NCI-H2029 treated with DMSO at 0.1 percent for 48 hours (cell line): ENCODE data around the gene OR10H3.
A peak's percentile ranks its signal among the peaks of the same experiment; 100 is the strongest.
"Not testable (repeated sequence)": the region's sequence is repeated elsewhere in the genome, so short reads cannot be mapped to it uniquely, and the experiment has no call there.

Experiments
- DNase-seq: peaks from one replicate; lab custom pipeline; 2025; lab: John Stamatoyannopoulos, UW

OR10H3 gene, protein sequence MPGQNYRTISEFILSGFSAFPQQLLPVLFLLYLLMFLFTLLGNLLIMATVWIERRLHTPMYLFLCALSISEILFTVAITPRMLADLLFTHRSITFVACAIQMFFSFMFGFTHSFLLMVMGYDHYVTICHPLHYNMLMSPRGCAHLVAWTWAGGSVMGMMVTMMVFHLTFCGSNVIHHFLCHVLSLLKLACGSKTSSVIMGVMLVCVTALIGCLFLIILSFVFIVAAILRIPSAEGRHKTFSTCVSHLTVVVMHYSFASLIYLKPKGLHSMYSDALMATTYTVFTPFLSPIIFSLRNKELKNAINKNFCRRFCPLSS

DNA sequence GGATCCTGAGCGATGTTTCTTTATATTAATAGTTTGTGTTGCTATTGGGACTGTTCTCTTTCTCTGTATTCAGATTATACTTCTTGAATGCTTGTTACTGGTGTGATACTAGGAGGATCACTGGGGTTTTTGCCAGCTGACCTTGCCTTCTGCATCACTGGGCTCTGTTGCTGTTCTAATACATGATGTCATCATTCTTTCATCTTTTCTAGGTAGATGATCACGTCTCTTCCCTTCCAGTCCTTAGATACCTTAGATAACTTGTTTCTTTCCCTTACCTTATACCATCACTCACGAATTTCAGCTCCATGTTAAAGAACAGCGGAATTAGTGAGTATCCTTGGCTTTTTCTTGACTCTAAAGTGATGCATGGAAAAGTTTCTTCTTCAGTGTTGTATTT is at the start of gene OR10H3:
Gene OR10H3 (plus strand): TSS at position 264 of the 400 bp plus-strand sequence. CDS start 3,408 bp downstream, outside the sequence.
- no peak for DNase-seq

DNA sequence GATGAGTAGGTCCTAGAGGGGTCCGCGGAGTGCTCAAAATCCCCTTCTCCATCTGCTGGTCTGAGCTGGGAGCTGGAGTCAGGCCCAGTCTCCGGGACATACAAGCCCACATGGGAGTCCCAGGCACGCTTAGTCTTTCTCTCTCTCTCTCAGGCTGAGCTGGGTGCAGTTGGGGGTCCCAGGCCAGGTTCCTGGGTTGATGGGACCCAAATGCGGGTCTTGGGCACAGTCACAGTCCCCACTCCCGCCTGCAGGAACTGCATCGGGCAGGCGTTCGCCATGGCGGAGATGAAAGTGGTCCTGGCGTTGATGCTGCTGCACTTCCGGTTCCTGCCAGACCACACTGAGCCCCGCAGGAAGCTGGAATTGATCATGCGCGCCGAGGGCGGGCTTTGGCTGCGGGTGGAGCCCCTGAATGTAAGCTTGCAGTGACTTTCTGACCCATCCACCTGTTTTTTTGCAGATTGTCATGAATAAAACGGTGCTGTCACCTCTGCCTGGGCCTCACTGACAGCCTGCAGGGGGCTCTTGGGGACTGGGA is 41.1 kb upstream of the OR10H3 start:
- no peak for DNase-seq

DNA sequence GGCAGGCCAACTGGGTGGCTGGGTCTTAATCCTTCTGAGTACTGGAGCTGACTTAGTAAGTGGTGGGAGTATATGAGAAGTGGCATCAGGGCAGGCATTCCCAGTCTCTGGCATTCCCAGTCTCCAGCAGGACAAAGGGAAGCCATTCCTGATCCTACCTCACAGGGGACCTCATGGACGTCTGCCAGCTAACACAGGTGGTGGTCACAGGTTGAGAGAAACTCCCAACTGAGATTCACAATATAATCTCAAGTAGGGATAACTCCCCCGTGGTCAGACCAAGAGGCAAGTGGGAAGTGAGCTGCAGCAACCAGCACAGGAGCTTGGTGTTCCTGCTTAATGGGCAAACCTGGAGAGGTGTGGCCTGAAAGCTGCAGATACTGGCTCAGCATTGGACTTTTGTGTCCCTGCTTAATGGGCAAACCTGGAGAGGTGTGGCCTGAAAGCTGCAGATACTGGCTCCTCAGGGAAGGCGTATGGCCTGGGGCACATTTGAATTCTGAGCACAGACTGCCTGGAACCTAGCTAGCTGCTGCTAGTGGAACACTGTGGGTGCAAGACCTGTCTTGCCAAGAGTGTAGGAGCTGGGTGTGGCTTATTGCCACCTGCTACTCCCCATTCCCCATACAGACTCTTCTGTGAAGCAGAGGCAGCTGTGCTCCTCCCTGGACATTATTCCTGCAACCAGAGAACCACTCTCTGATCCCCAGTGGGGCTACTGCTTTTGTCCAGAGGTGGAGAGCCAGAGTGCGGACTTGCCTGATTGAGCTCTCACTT is 35.8 kb upstream of the OR10H3 start:
- DNase-seq, result peak; percentile 87

DNA sequence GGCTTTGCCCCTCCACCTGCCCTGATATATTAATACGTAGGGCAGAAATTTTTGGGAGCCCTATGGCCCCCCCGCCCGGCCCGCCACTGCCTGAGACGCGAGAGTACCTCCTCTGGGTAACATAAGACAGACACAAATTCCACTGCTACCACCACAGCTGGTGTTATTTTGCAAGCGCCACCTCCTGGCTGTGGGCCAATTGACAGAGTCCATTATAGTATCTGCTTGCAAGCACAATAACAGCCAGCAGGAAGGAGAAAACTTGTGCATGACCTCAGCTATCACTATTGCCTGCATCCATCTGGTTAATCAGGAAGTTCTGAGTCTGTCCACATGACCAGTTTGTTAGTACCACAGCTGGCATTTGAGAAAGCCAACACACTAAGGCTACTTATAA is 35.3 kb upstream of the OR10H3 start:
- DNase-seq, result peak; percentile 94

DNA sequence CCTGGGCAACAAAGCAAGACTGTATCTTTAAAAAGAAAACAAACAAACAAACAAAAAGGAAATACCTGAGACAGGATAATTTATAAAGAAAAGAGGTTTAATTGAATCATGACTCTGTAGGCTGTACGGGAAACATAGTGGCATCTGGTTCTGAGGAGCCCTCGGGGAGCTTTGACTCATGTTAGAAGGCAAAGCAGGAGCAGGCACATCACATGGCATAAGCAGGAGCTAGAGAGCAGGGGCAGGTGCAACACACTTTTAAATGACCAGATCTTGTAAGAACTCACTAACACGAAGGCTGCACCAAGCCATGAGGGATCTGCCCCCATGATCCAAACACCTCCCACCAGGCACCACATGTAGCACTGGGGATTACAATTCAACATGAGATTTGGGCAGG is 23.1 kb upstream of the OR10H3 start:
- no peak for DNase-seq

DNA sequence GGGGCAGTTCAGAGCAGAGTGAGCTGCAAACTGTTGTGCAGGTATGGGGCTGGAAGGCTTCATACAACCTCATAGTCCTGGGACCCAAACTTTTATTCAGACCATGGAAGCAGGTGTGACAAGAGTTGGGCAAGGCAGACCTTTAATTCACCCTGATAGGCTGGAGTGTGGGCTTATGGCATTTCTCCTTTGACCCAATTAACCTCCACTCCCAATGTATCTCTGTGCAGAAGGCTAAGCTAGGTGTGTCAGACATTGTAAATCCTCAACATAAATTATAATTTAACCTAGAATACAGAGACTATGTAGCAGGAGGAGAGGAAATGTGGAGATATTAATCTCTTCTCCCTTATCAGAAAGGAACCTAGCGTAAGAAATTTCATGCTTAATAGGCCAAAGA is 22.1 kb upstream of the OR10H3 start:
- DNase-seq, result no peak

DNA sequence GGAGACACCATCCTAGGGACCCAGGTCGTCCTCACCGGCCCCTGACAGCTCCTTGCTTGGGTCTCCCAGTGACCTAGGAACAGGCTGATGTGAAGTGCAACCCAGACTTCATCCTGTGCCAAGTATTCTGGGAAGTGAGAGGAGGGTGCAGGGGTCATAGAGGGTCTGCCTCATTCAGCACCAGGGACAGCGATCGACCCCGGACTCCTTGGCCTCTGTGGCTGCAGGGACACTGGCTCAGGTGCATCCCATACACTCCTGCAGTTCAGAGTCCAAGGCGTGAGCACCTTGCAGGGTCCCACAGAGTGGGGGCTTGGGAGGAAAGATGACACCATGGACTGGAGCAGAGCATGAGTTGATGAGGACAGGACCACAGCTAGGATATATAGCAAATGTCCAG is 20.0 kb upstream of the OR10H3 start:
- DNase-seq, result no peak

DNA sequence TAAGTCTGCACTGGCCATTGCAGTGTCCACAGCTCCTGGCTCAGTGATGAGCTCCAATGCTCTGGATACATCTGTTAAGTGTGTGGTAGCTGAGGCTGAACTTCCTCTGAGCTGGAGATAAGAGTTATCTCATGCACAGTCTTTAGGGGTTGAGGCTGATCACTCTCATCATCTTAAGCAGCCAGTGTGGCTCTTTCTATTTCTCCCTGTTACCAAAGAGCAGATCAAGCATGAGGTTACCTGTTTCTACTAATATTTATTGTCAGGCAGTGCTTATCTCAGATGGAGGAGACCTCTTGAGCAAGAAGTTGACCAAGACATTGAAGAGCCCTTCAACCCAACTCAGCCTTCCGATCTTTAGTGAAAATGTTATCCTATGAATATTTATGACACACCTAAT is 16.5 kb upstream of the OR10H3 start:
- no peak for DNase-seq

DNA sequence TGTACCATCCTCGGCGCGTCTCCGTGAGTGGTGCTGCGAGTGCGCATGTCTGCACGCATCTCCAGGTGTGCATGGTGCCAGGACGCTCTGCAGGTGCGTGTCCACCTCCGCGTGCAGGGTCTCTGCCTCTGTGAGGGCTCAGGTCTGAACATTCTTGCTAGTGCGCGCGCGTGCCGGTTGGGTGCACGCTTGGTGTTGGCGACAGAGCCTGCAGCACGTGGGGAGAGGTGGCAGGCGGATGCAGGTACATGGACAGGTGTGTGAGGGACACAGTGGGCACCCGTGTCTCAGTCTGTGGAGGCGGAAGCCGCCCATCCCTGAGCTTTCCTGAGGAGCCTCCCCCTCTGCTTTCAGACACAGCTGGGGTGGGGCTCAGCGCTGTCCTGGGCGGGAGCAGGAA is 14.8 kb upstream of the OR10H3 start:
- DNase-seq, result no peak

DNA sequence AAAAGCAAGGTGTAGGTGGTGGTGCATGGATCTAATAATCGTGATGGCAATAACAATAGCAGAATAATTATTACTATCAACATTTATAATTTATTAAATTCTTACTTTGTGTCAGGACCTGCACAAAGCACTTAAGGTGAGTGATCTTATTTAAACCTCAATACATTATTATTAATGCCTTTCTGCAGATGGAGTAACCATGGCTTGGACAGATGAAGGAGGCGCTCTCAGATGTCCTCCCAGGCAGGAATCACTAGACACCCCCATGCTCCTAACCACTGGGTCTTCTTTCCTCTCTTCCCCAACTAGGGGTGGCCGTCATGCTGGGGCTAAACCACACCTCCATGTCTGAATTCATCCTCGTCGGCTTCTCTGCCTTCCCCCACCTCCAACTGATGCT is 10.1 kb upstream of the OR10H3 start, which contains the start of gene OR10H2:
Gene OR10H2 (plus strand): TSS at position 301 of the 400 bp plus-strand sequence. CDS start 20 bp downstream, at position 321.
- DNase-seq, result no peak

DNA sequence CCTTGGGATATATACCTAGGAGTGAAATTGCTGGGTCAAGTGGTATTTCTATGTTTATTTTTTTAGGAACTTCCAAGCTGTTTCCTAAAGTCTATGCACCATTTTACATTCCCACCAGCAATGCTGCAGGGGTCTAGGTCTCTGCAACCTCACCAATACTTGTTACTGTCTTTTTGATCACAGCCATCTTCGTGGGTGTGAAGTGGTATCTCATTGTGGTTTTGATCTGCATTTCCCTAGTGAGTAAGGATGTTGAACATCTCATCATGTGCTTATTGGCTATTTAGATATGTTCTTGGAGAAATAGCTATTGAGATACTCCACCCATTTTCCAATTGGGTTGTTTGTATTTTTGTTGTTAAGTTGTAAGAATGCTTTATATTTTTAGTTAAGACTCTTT is 7.2 kb upstream of the OR10H3 start:
- DNase-seq, result no peak

DNA sequence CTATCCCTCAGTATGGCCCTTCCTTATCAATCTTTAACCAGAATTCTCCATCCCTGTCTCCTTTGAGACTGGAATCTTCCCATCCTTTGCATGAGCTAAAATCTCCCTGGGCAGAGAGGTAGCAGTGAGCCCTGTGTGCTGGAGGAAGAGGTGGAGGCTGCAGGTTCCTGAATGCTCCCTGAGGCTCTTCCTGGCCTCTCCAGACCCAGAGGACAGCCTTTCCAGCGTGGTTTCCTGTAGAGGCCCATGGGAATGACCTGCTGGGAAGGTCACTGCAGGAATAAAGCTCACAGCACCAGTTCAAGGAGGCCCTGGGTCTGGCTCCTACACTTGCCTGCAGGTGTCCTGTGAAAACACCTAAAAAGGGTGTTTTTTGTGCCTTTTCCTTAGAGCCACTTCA is 5.4 kb upstream of the OR10H3 start:
- DNase-seq, result no peak

DNA sequence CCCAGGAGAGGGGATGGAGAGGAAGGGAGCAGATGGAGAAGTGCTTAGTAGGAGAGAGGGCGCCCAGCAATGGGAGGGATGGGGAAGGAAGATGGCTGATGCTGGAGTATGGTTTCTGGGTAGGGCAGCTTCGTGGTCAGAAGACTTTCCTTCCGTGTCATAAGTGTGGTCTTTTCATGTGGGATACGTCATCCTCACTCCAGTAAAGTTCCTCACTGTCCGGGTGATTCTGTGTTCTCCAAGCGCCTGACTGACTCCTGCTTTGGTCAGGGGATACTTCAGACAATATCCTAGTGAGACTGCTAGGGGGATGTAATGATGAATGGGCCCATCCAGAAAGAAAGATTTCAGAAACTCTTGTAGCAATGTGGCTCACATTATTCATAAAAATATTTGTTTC is 3.9 kb upstream of the OR10H3 start:
- no peak for DNase-seq

DNA sequence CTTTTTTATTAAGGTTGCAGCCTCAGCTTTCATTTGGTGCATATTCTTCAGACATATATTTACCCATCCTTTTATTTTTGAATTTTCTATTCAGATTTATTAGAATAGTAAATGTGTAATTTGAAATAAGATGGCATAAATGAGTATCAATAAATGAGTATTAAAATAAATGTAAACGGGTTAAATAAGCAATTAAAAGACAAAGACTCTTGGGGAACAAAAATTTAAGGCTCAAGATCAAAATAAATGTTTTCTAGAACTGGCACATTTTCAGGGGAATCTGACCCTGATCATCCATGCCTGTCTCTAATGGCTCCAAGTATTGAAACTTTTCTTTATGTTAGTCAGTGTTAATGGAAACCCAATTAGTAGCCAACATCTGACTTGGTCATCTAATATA is 3.0 kb downstream of the OR10H3 start:
- no peak for DNase-seq

DNA sequence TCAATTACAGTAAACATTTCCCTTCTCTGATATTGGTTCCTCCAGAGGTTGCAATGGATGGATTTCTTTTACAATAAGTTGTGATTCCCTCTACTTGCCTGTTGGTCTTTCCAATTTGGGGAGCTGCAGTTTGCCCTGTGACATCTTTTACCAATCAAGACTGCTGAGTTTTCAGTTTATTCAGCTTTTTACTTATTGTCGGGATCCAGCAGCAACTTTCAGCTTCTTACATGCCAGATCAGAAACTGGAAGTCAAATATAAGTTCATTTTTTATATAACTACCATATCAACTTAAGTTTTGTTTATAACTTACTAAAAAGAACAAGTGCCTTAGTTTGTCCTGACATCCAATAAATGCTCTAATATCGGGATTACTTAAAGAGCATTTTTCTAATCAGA is 10.5 kb downstream of the OR10H3 start:
- no peak for DNase-seq

DNA sequence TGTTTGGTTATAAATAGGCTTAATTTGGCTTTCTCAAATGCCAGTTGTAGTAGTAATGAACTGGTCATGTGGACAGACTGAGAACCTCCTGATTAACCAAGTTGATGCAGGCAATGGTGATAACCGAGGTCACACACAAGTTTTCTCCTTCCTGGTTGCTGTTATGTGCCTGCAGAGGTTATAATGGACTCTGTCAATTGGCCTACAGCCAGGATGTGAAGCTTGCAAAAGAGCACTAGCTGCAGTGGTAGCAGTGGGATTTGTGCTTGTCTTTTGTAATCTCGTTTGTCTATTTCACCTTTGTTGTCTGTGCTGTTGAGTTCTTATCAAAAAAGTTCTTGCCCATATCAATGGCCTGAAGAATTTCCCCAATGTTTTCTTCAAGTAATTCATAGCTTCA is 20.6 kb downstream of the OR10H3 start:
- no peak for DNase-seq

DNA sequence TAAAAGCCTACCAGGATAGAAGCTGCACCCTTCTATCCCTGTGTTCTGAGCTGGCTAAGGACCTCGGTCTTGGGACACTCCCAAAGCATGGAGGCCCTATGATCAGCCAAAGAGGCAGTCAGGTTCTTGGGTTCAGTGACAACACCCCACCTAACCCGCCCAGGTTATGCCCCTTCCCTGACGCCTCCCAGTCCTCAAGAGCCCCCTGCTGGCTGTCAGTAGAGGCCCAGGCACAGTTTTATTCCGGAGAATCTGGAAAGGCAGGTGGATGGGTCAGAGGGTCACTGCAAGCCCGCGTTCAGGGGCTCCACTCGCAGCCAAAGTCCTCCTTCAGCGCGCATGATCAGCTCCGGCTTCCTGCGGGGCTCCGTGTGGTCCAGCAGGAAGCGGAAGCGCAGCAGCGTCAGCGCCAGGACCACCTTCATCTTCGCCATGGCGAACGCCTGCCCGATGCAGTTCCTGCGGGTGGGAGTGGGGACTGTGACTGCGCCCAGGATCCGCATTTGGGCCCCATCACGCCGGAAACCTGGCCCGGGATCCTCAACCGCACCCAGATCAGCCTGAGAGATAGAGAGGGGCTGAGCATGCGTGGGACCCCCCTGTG is 22.3 kb downstream of the OR10H3 start:
- DNase-seq, result no peak

DNA sequence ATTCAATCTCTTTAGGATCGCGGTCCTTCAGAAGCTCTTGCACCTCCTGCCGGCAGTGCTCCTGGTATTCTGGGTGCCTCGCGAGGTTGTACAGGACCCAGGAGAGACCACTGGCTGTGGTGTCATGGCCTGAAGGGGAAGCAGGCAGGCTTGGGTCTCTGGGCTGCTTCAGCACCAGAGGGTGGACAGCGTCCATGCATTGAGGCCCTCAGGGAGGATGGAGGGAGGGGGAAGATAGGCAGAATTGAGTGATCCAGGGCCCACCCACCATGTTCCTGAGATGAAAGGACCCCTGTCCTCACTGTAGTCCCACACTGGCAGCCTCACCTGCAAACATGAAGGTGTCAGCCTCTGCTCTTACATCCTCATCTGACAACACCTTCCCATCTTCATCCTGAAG is 31.8 kb downstream of the OR10H3 start:
- DNase-seq, result no peak

DNA sequence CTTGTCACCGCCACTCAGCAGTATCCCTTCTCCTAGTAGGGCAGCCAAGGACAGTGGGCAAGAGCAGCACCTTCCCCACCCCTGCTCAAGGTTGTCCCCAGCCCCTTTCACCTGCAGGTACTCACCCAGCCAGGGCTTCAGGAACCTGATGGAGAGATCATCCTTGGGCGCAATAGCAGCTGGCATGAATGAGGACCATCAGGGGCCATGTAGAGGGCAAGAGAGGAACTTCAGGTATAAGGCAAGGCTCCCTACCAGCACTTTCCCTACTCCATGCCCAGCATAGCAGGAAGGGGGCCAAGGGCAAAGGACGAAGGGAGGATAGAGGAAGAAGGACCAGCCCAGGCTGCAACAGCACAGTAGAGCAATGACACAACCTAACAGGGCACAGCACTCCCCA is 36.4 kb downstream of the OR10H3 start:
- DNase-seq, result not testable (repeated sequence)

DNA sequence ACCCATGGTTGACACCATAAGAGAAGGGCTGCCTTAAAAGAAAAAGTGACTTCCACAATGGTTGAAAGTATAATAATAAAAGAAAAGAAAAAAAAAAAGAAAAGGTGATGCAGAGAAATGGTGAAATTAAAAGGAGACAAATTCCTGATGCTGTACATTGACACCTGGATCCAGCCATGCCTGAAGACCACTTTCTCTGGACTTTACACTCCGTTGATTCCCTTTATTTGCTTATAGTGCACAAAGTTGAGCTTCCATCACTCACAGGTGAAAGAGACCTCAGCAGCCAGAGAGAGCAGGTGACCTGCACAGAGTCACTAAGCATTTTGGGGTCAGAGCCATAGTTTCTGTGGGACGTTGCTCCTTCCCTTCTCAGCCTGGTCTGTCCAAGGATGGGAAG is 37.5 kb downstream of the OR10H3 start:
- DNase-seq, result no peak

DNA sequence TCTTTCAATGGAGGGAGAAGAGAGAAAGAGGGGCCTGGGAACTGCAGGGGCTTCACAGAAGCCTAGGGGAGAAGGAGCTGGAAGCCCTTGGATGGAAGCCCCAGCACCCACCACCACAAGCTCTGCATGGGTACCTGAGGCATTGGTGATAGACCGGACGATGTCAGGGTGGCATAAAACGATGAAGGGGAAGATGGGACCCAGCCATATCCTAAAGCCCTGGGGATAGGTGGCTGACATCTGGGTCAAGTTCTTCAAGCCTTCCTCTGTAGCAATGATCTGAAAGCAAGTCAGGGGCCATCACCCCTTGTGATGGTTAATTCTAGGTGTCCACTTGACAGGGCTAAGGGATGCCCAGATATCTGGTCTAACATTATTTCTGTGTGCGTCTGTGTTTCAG is 38.5 kb downstream of the OR10H3 start:
- no peak for DNase-seq

DNA sequence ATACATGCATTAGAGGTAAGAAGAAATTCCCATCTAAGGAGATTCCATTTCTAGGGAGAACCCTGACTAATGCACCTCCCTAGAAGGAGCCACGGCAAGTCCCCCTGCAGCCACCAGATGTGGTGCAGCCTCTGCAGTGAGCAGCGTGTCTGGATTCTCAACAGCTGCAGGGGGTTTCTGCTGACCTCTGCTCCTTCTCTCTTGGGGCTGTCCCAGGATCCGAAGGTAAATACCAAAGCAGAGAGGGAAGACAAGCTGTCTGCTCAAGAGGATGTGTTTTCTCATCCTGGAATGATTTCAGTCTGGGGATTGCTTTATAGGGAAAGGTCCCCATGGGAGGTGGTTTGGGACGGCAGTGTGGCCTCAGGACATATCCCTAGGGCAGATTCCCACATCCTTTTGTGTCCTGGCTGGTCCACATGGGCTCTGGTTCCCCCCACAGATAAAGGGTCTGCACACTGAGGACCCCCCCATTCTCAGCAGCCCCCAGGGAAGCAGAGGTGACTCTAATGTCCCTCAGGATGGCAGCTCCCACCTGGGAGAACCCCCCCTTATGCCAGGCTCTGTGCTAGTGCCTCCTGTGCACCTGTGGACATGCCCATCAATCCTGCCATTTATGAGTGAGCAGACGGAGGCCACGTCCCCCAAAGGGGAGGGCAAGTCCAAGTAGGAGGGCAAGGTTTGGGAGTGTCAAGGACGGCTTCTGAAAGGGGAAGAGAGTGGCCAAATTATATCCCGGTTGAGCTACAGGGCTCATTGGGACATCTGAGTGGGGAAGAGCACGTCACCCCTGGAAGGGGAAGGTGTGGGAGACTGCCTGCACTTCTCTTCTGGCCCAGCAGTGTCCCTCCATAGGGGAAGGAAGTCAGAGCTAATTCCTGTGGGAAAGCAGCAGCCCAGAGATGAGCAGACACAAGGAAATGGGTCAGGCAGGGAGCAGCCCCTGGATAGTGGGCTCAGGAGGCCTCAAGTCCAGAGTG is 39.5 kb downstream of the OR10H3 start:
- DNase-seq, result no peak
